Stimulated activated naive CD4-positive, alpha-beta T cell treated with Interleukin-2 at 50 U/mL for 16 hours (primary cell): ENCODE results near the gene HPCAL1.

ENCODE experiments used
- DNase-seq: peaks from one replicate; lab custom pipeline; 2025; lab: John Stamatoyannopoulos, UW

The HPCAL1 gene

GRCh38 chr2:10337449-10338269 lies 35.0 kb downstream of the HPCAL1 start:
- DNase-seq: no peak

- no peak for DNase-seq
These were observed 35.8 kb downstream of the HPCAL1 start for GRCh38 chr2:10338270-10339188.

- no peak for DNase-seq
These were observed 37.2 kb downstream of the HPCAL1 start for GRCh38 chr2:10339647-10340592.

GRCh38 chr2:10340593-10340975 lies 37.9 kb downstream of the HPCAL1 start:
- DNase-seq: no peak

GRCh38 chr2:10341193-10341592 lies 38.5 kb downstream of the HPCAL1 start:
- DNase-seq: no peak

- no peak for DNase-seq
These were observed 39.7 kb downstream of the HPCAL1 start for GRCh38 chr2:10342245-10342951.

GRCh38 chr2:10343191-10343590 lies 40.5 kb downstream of the HPCAL1 start:
- DNase-seq: no peak

- no peak for DNase-seq
These were observed 41.0 kb downstream of the HPCAL1 start for GRCh38 chr2:10343658-10344057.

GRCh38 chr2:10344105-10345066 lies 41.7 kb downstream of the HPCAL1 start:
- DNase-seq: no peak

- DNase-seq: no peak
These were observed 42.4 kb downstream of the HPCAL1 start for GRCh38 chr2:10345126-10345525.

GRCh38 chr2:10345813-10346212 lies 43.1 kb downstream of the HPCAL1 start:
- no peak for DNase-seq

- no peak for DNase-seq
These were observed 44.3 kb downstream of the HPCAL1 start for GRCh38 chr2:10346929-10347561.

- DNase-seq: no peak
These were observed 44.9 kb downstream of the HPCAL1 start for GRCh38 chr2:10347562-10347948.

- no peak for DNase-seq
These were observed 46.2 kb downstream of the HPCAL1 start for GRCh38 chr2:10348891-10349290.

GRCh38 chr2:10350761-10351160 lies 48.1 kb downstream of the HPCAL1 start:
- no peak for DNase-seq

- DNase-seq: no peak
These were observed 49.7 kb downstream of the HPCAL1 start for GRCh38 chr2:10352361-10352760.

GRCh38 chr2:10352972-10353371 lies 50.3 kb downstream of the HPCAL1 start:
- no peak for DNase-seq

GRCh38 chr2:10353931-10354330 lies 51.2 kb downstream of the HPCAL1 start:
- DNase-seq: no peak

- no peak for DNase-seq
These were observed 51.7 kb downstream of the HPCAL1 start for GRCh38 chr2:10354399-10354798.
